Memory B cell (primary cell): ENCODE measurements around the gene IMMP1L.

Experiments used
- ATAC-seq: fragments of 150-1000 bp; cut with Tn5 transposase; 2 replicates; pipeline ENCODE4 v1.10.0; 2021; ENCODE audit warnings: low read depth, mild to moderate bottlenecking, moderate library complexity
- DNase-seq, 2 donors: peaks; one replicate each; pipeline ENCODE4 v3.0.0; 2022; ENCODE audit warnings: low spot score in 2 of 2
- H3K27ac Mint-ChIP-seq: one replicate; pipeline ENCODE4 v1.8.0; 2022; ENCODE audit warnings: mild to moderate bottlenecking, moderate library complexity, mixed read lengths
- H3K27me3 Mint-ChIP-seq: one replicate; pipeline ENCODE4 v1.8.0; 2022; ENCODE audit warnings: mixed read lengths
- H3K36me3 Mint-ChIP-seq: one replicate; pipeline ENCODE4 v1.8.0; 2022; ENCODE audit warnings: mild to moderate bottlenecking, mixed read lengths
- H3K4me1 Mint-ChIP-seq: one replicate; pipeline ENCODE4 v1.8.0; 2022; ENCODE audit warnings: mixed read lengths
- H3K4me3 Mint-ChIP-seq: one replicate; pipeline ENCODE4 v1.8.0; 2022; ENCODE audit warnings: mild to moderate bottlenecking, moderate library complexity, mixed read lengths
- H3K9me3 Mint-ChIP-seq: one replicate; pipeline ENCODE4 v1.8.0; 2022; ENCODE audit warnings: mixed read lengths

Gene IMMP1L

GRCh38 chr11:31493235-31493634, 16.2 kb downstream of the IMMP1L start:
- DNase-seq (no peak), ATAC-seq (no peak)
- Mint-ChIP-seq H3K27ac (no peak overlapping the region), H3K27me3 (no peaks in the 10 kb centered on the region), H3K4me1 (peaks cover 12% of the 10 kb centered on the region), H3K9me3 (peaks cover 4% of the 10 kb centered on the region), H3K4me3 (no peak overlapping the region), H3K36me3 (peaks cover 23% of the 10 kb centered on the region)

GRCh38 chr11:31492320-31492913, 17.0 kb downstream of the IMMP1L start:
- Mint-ChIP-seq H3K4me3 (no peak overlapping the region), H3K27ac (no peak overlapping the region), H3K27me3 (no peaks in the 10 kb centered on the region), H3K4me1 (peaks cover 15% of the 10 kb centered on the region), H3K36me3 (peaks cover 23% of the 10 kb centered on the region), H3K9me3 (peaks cover 4% of the 10 kb centered on the region)
- ATAC-seq (no peak), DNase-seq (no peak)

DNA sequence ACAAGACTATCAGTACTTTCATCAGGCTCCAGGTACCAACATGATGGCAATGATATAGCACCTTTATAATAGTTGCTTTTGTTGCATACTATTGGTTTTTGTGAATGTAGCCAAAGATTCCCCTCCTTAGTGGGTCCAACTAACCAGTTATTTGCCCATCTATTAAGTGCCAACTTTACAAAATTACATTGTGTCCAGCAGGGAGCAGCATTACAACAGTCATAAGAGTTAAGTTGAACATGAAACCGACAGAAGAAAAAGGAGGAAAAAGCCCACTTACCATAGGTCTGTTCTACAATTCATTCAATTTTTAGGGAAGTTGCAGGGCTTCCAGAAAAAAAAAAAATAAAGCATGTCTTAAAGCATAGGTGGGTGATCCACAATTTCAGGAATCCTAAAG, 21.6 kb downstream of the IMMP1L start:
- no peak for DNase-seq
- H3K4me1 Mint-ChIP-seq: peaks cover 15% of the 10 kb centered on the region
- no peaks in the 10 kb centered on the region for H3K9me3 Mint-ChIP-seq
- peaks cover 7% of the 10 kb centered on the region for H3K36me3 Mint-ChIP-seq
- ATAC-seq: no peak
- no peaks in the 10 kb centered on the region for H3K27me3 Mint-ChIP-seq
- H3K27ac Mint-ChIP-seq: no peak overlapping the region
- no peak overlapping the region for H3K4me3 Mint-ChIP-seq

GRCh38 chr11:31484497-31484896, 24.9 kb downstream of the IMMP1L start:
- Mint-ChIP-seq H3K36me3 (peaks cover 2% of the 10 kb centered on the region), H3K27ac (no peak overlapping the region)

GRCh38 chr11:31480930-31481329, 28.5 kb downstream of the IMMP1L start:
- H3K4me1 Mint-ChIP-seq: peaks cover 6% of the 10 kb centered on the region
- no peak overlapping the region for H3K4me3 Mint-ChIP-seq
- no peaks in the 10 kb centered on the region for H3K27me3 Mint-ChIP-seq
- H3K36me3 Mint-ChIP-seq: peaks cover 4% of the 10 kb centered on the region
- H3K27ac Mint-ChIP-seq: no peak overlapping the region
- no peaks in the 10 kb centered on the region for H3K9me3 Mint-ChIP-seq
- DNase-seq (no peak), ATAC-seq (no peak)

More at GRCh38 chr11:31484497-31484896, 24.9 kb downstream of the IMMP1L start:
- peaks cover 9% of the 10 kb centered on the region for H3K4me1 Mint-ChIP-seq
- no peaks in the 10 kb centered on the region for H3K9me3 Mint-ChIP-seq
- ATAC-seq: no peak
- H3K27me3 Mint-ChIP-seq: no peaks in the 10 kb centered on the region
- H3K4me3 Mint-ChIP-seq: no peak overlapping the region
- no peak for DNase-seq

DNA sequence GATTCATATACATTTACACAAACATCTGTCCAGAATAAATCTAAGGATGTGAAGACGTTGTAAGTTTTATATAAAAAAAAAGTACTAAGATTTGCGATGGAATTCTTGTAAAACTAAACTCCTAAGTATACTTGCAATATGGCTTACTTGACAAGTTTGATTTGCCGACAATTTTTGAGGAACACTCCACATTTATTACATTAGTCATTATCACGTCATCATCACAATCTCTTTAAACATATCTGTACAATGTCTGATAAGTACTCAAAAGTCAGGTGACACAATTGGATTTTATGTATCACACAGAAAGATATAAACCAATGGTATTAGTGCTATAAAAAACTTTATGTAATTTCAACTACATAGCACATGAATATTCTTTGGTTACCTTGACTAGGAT, 30.4 kb downstream of the IMMP1L start:
- Mint-ChIP-seq H3K36me3 (peaks cover 4% of the 10 kb centered on the region), H3K27me3 (no peaks in the 10 kb centered on the region), H3K9me3 (no peaks in the 10 kb centered on the region), H3K4me3 (no peak overlapping the region), H3K4me1 (peaks cover 6% of the 10 kb centered on the region), H3K27ac (no peak overlapping the region)
- DNase-seq: no peak
- no peak for ATAC-seq

GRCh38 chr11:31478223-31478590, 31.2 kb downstream of the IMMP1L start:
- ATAC-seq (no peak), DNase-seq (no peak)
- no peak overlapping the region for H3K27ac Mint-ChIP-seq
- H3K9me3 Mint-ChIP-seq: no peaks in the 10 kb centered on the region
- H3K4me1 Mint-ChIP-seq: peaks cover 6% of the 10 kb centered on the region
- no peak overlapping the region for H3K4me3 Mint-ChIP-seq
- no peaks in the 10 kb centered on the region for H3K27me3 Mint-ChIP-seq
- H3K36me3 Mint-ChIP-seq: peaks cover 4% of the 10 kb centered on the region

- DNase-seq: no peak
- no peak overlapping the region for H3K4me3 Mint-ChIP-seq
- peaks cover 6% of the 10 kb centered on the region for H3K4me1 Mint-ChIP-seq
- no peaks in the 10 kb centered on the region for H3K27me3 Mint-ChIP-seq
- H3K27ac Mint-ChIP-seq: no peak overlapping the region
- no peaks in the 10 kb centered on the region for H3K9me3 Mint-ChIP-seq
- ATAC-seq: no peak
- peaks cover 4% of the 10 kb centered on the region for H3K36me3 Mint-ChIP-seq
Observed at GRCh38 chr11:31477528-31478222, 31.7 kb downstream of the IMMP1L start.

GRCh38 chr11:31474083-31474482, 35.3 kb downstream of the IMMP1L start:
- Mint-ChIP-seq H3K4me3 (no peak overlapping the region), H3K4me1 (peaks cover 6% of the 10 kb centered on the region), H3K27ac (no peak overlapping the region), H3K27me3 (no peaks in the 10 kb centered on the region), H3K36me3 (peaks cover 18% of the 10 kb centered on the region), H3K9me3 (peaks cover 2% of the 10 kb centered on the region)
- no peak for DNase-seq
- ATAC-seq: no peak

GRCh38 chr11:31464436-31464835, 45.0 kb downstream of the IMMP1L start:
- DNase-seq (no peak), ATAC-seq (no peak)
- H3K4me1 Mint-ChIP-seq: peaks cover 7% of the 10 kb centered on the region
- no peak overlapping the region for H3K4me3 Mint-ChIP-seq
- H3K27me3 Mint-ChIP-seq: no peaks in the 10 kb centered on the region
- H3K27ac Mint-ChIP-seq: no peak overlapping the region
- H3K9me3 Mint-ChIP-seq: peaks cover 6% of the 10 kb centered on the region
- H3K36me3 Mint-ChIP-seq: peaks cover 33% of the 10 kb centered on the region

GRCh38 chr11:31455177-31455576, 54.2 kb downstream of the IMMP1L start:
- Mint-ChIP-seq H3K27ac (no peak overlapping the region), H3K4me1 (peaks cover 3% of the 10 kb centered on the region), H3K9me3 (no peaks in the 10 kb centered on the region), H3K27me3 (no peaks in the 10 kb centered on the region), H3K36me3 (peaks cover 28% of the 10 kb centered on the region), H3K4me3 (no peak overlapping the region)
- ATAC-seq: no peak
- DNase-seq: no peak

DNA sequence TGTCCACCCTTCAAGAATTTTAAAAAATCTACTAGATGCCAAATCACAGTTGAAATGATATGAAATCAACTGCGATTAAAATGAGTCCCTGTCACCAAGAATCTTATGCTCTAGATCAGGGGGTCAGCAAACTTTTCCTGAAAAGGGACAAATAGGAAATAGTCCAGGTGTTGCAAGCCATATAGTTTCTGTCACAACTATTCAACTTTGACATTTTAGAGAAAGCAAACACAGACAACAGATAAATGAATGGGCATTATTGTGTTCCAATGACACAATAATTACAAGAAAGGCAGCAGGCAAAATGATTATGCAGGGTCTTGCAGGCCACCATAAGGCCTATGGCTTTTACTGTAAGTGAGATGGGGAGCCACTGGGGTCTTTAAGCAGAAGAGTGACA, 58.6 kb downstream of the IMMP1L start:
- Mint-ChIP-seq H3K36me3 (peaks cover 34% of the 10 kb centered on the region), H3K9me3 (no peaks in the 10 kb centered on the region)
- DNase-seq: no peak

GRCh38 chr11:31449040-31449439, 60.4 kb downstream of the IMMP1L start:
- Mint-ChIP-seq H3K4me3 (no peak overlapping the region), H3K27ac (no peak overlapping the region), H3K36me3 (peaks cover 31% of the 10 kb centered on the region), H3K9me3 (no peaks in the 10 kb centered on the region), H3K4me1 (peaks cover 3% of the 10 kb centered on the region), H3K27me3 (no peaks in the 10 kb centered on the region)
- ATAC-seq (no peak), DNase-seq (no peak)

More for the DNA sequence above, 58.6 kb downstream of the IMMP1L start:
- Mint-ChIP-seq H3K27ac (no peak overlapping the region), H3K27me3 (no peaks in the 10 kb centered on the region), H3K4me1 (peaks cover 3% of the 10 kb centered on the region), H3K4me3 (no peak overlapping the region)
- no peak for ATAC-seq

DNA sequence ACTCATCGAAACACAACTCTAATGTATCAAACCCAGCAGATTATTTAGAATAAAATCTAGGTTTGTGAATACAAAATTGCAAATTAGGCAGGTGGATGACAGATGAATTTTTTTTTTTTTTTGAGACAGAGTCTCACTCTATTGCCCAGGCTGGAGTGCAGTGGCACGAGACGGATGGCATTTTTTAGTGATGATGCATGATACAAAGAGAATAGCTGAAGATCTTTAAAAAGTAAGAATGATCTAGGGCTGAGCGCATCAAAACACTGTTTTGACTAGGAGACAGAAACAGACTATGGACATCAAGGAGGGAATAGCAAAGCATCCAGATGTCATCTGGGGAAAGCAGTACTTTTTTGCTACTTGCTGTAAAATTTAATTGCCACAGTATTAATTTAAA, 63.8 kb downstream of the IMMP1L start:
- Mint-ChIP-seq H3K9me3 (no peaks in the 10 kb centered on the region), H3K36me3 (peaks cover 11% of the 10 kb centered on the region), H3K27ac (no peak overlapping the region), H3K4me1 (peaks cover 3% of the 10 kb centered on the region), H3K27me3 (no peaks in the 10 kb centered on the region), H3K4me3 (no peak overlapping the region)
- DNase-seq (no peak), ATAC-seq (no peak)

DNA sequence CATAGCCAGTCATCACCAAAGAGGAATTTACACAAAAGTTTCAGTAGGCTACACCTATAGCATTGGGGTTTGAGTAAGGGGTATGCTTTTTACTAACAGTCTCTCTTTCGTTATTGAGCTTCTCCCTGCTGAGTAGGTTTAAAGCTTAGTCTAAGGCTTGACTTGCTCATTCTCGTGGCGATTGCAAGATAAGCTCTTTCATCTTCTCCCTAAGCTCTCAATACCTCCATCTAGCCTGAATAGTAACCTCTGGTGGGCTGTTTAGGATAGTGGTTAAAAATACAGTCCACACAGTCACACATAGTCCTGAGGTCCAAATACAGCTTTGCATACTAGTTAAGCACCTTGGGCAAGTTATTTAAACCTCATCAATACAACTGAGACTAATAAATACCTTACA, 65.6 kb downstream of the IMMP1L start:
- Mint-ChIP-seq H3K27ac (no peak overlapping the region), H3K9me3 (no peaks in the 10 kb centered on the region), H3K4me1 (no peaks in the 10 kb centered on the region), H3K27me3 (no peaks in the 10 kb centered on the region), H3K36me3 (peaks cover 11% of the 10 kb centered on the region), H3K4me3 (no peak overlapping the region)
- no peak for ATAC-seq
- DNase-seq: no peak
